ENCODE measurements around the gene PRCC. TPM values are rescaled to one million over a fixed set of nuclear protein-coding genes. Genes with fewer than 3 reads are reported as not detected.

PRCC gene
- total RNA-seq, 1 donor from 2014 or later, result 56.0 TPM

- DNase-seq (ENCODE audit: low read depth), result no peak
- Histone ChIP-seq H3K36me3 (ENCODE audit: control insufficient read depth, insufficient read depth, low read length) (no peaks in the 10 kb centered on the region), H3K4me3 (ENCODE audit: low read depth, low read length) (no peak overlapping the region), H3K27me3 (ENCODE audit: control insufficient read depth, insufficient read depth, low read length) (no peaks in the 10 kb centered on the region)
- TF ChIP-seq, protein P1, sequence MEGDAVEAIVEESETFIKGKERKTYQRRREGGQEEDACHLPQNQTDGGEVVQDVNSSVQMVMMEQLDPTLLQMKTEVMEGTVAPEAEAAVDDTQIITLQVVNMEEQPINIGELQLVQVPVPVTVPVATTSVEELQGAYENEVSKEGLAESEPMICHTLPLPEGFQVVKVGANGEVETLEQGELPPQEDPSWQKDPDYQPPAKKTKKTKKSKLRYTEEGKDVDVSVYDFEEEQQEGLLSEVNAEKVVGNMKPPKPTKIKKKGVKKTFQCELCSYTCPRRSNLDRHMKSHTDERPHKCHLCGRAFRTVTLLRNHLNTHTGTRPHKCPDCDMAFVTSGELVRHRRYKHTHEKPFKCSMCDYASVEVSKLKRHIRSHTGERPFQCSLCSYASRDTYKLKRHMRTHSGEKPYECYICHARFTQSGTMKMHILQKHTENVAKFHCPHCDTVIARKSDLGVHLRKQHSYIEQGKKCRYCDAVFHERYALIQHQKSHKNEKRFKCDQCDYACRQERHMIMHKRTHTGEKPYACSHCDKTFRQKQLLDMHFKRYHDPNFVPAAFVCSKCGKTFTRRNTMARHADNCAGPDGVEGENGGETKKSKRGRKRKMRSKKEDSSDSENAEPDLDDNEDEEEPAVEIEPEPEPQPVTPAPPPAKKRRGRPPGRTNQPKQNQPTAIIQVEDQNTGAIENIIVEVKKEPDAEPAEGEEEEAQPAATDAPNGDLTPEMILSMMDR (IDR thresholded peaks at IDR 0.05; ENCODE audit: insufficient read depth, low read length, poor library complexity, severe bottlenecking), result no peak
Observed at GRCh38 chr1:156801409-156802121, 34.2 kb downstream of the PRCC start.

DNA sequence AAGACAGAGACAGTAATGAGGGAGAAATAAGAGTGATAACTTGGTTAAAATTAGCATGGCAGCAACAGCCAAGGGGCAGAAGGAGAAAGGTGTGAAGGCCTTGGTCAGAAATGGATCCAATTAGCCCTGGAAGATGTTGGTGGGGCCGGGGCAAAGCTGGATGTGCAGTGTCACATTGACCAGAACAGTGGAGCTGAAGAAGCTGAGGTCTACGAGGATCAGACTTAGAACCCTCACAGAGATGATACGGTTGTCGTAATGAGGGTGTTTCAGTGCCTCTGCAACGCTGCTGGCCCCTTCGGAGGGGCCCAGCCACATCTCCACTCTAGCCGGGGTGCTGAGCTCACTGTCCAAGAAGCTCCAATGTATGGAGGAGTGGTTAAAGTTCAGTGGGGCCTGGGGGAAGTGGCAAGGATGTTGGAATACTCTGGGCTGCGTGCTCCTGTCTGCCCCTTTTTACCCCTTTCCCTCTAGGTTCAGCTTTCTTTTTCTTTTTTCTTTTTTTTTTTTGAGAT lies 35.1 kb downstream of the PRCC start:
- Histone ChIP-seq H3K36me3 (ENCODE audit: control insufficient read depth, insufficient read depth, low read length) (no peaks in the 10 kb centered on the region), H3K4me3 (ENCODE audit: low read depth, low read length) (no peak overlapping the region), H3K27me3 (ENCODE audit: control insufficient read depth, insufficient read depth, low read length) (no peaks in the 10 kb centered on the region)
- DNase-seq (ENCODE audit: low read depth), result no peak
- TF ChIP-seq, protein P1 (IDR thresholded peaks at IDR 0.05; ENCODE audit: insufficient read depth, low read length, poor library complexity, severe bottlenecking), result no peak

GRCh38 chr1:156803086-156803851 lies 35.9 kb downstream of the PRCC start:
- Histone ChIP-seq H3K4me3 (ENCODE audit: low read depth, low read length) (no peak overlapping the region), H3K36me3 (ENCODE audit: control insufficient read depth, insufficient read depth, low read length) (no peaks in the 10 kb centered on the region), H3K27me3 (ENCODE audit: control insufficient read depth, insufficient read depth, low read length) (no peaks in the 10 kb centered on the region)
- DNase-seq (ENCODE audit: low read depth), result no peak
- TF ChIP-seq, protein P1 (IDR thresholded peaks at IDR 0.05; ENCODE audit: insufficient read depth, low read length, poor library complexity, severe bottlenecking), result no peak

- H3K4me3 ChIP-seq (ENCODE audit: low read depth, low read length), result no peak overlapping the region
- DNase-seq (ENCODE audit: low read depth), result no peak
- no peaks in the 10 kb centered on the region for H3K36me3 ChIP-seq (ENCODE audit: control insufficient read depth, insufficient read depth, low read length)
- H3K27me3 ChIP-seq (ENCODE audit: control insufficient read depth, insufficient read depth, low read length), result no peaks in the 10 kb centered on the region
- TF ChIP-seq, protein P1 (IDR thresholded peaks at IDR 0.05; ENCODE audit: insufficient read depth, low read length, poor library complexity, severe bottlenecking), result no peak
Observed at GRCh38 chr1:156804026-156804425, 36.7 kb downstream of the PRCC start.

- H3K27me3 ChIP-seq (ENCODE audit: control insufficient read depth, insufficient read depth, low read length), result no peaks in the 10 kb centered on the region
- no peak for DNase-seq (ENCODE audit: low read depth)
- no peak overlapping the region for H3K4me3 ChIP-seq (ENCODE audit: low read depth, low read length)
- H3K36me3 ChIP-seq (ENCODE audit: control insufficient read depth, insufficient read depth, low read length), result no peaks in the 10 kb centered on the region
- TF ChIP-seq, protein P1 (IDR thresholded peaks at IDR 0.05; ENCODE audit: insufficient read depth, low read length, poor library complexity, severe bottlenecking), result no peak
Observed at GRCh38 chr1:156804572-156805243, 37.4 kb downstream of the PRCC start.
